LNCAP (cell line): ENCODE results near the gene MDM4.

Experiments
- CTCF ChIP-seq: fragments of 450-650 bp; IDR thresholded peaks from 2 replicates; pipeline ENCODE4 v1.5.1; 2017; ENCODE audit warnings: mild to moderate bottlenecking

The MDM4 gene

GRCh38 chr1:204514828-204515227, 1.4 kb upstream of the MDM4 start:
- TF ChIP-seq CTCF: no peak

- TF ChIP-seq CTCF: no peak
These were observed 4.9 kb downstream of the MDM4 start for GRCh38 chr1:204520834-204521709.

GRCh38 chr1:204523605-204524215, 7.5 kb downstream of the MDM4 start:
- TF ChIP-seq CTCF: no peak

- no peak for TF ChIP-seq CTCF
These were observed 8.8 kb downstream of the MDM4 start for GRCh38 chr1:204524986-204525385.

GRCh38 chr1:204528241-204528640, 12.0 kb downstream of the MDM4 start:
- TF ChIP-seq CTCF: no peak

GRCh38 chr1:204528677-204529076, 12.5 kb downstream of the MDM4 start:
- TF ChIP-seq CTCF: no peak

GRCh38 chr1:204529371-204529895, 13.2 kb downstream of the MDM4 start:
- no peak; the same call in 1 of the 2 replicates for TF ChIP-seq CTCF
